MM.1S (cell line): Measurements from ENCODE around the gene CCSER1.

ENCODE experiments used
- CTCF ChIP-seq: fragments of 300-600 bp; sonication (generic); IDR thresholded peaks from 2 replicates; pipeline ENCODE4 v1.5.1; 2016; ENCODE audit warnings: antibody characterized with exemption, low read length, mixed read lengths
- EZH2 ChIP-seq: fragments of 300-600 bp; sonication (generic); optimal IDR thresholded peaks from 2 replicates; pipeline ENCODE3; 2017; ENCODE audit warnings: low read depth, mild to moderate bottlenecking, antibody characterized with exemption, low read length, mixed read lengths

DNA sequence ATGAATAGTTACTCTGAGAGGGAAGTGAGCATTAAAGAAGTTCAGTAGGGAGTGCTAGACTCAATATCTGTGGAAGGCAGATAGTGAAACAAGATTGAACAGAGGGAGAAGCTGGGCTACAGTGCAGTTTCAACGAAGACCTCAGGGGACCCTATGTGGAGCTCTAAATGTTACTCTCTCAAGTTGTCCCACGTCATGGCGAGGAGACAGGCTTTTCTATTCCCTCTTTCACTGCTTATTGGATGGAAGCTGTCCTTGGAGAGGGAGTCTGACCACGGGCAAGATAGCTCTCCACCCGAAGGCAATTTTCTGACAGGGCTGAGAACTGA is 42.3 kb upstream of the CCSER1 start:
- no peak for TF ChIP-seq CTCF
- TF ChIP-seq EZH2 = no peak
